Thyroid gland (tissue), 4 donors: ENCODE data around the gene ELMO1. TPM values are rescaled to one million over a fixed set of nuclear protein-coding genes. Genes with fewer than 3 reads are reported as not detected.

Source experiments
- DNase-seq, 2 donors: peaks; one replicate each; pipeline ENCODE4 v3.0.0-alpha.2; 2019
- H3K27ac ChIP-seq, 3 donors: fragments of 200-600 bp; sonication (generic); 1 replicate in 2 of 3; 2 replicates in 1 of 3; pipeline ENCODE4 v1.5.1; 2016 to 2019; ENCODE audit warnings: mild to moderate bottlenecking in 1 of 3, moderate library complexity in 1 of 3
- H3K27me3 ChIP-seq: fragments of 200-600 bp; sonication (generic); one replicate; pipeline ENCODE4 v1.5.1; 2019
- H3K36me3 ChIP-seq, 2 donors: fragments of 200-600 bp; sonication (generic); one replicate each; pipeline ENCODE4 v1.5.1; 2016 to 2019
- H3K4me1 ChIP-seq, 2 donors: fragments of 200-600 bp; sonication (generic); one replicate each; pipeline ENCODE4 v1.5.1; 2017 to 2019
- H3K4me3 ChIP-seq, 3 donors: fragments of 200-600 bp; sonication (generic); replicated peaks in 1 of 3; 1 replicate in 2 of 3; 2 replicates in 1 of 3; pipeline ENCODE4 v1.5.1; 2016; ENCODE audit warnings: mild to moderate bottlenecking in 1 of 3
- H3K9me3 ChIP-seq: fragments of 200-600 bp; sonication (generic); one replicate; pipeline ENCODE4 v1.5.1; 2017
- POLR2A ChIP-seq, 2 donors: fragments of 450-650 bp; IDR thresholded peaks; one replicate each; pipeline ENCODE4 v1.6.1; 2017; ENCODE audit warnings: antibody characterized with exemption in 2 of 2, mild to moderate bottlenecking in 2 of 2, moderate library complexity in 1 of 2
- WGBS, 2 donors: methylation state at CpG; one replicate each; pipeline ENCODE4 v1.1.5; 2017; 5-methylcytosine and 5-hydroxymethylcytosine counted together
- intact Hi-C: fragments of 100-400 bp; cut with DNase I; formaldehyde crosslinking; loops from one replicate; pipeline ENCODE4 v1.15.1; 2023
- total RNA-seq, 4 donors: library from RNA; depleted of rRNA; stranded (reverse); fragments of >200 nt; gene quantifications; one replicate each; pipeline ENCODE4 v1.2.3, GENCODE V29; 2016
- TF ChIP-seq, protein P1 (sequence below), 6 experiments: fragments of 200-600 bp in 3 of 6; fragments of 450-650 bp in 3 of 6; sonication (generic) in 3 of 6; IDR thresholded peaks; one replicate each; pipeline ENCODE4 v1.5.1; 2016 to 2019; ENCODE audit warnings: antibody characterized with exemption in 6 of 6, mild to moderate bottlenecking in 2 of 6, inconsistent platforms in 1 of 6, moderate library complexity in 1 of 6

Gene ELMO1
- total RNA-seq, 4 donors from 2014 or later, result 168 to 423 (median 312) TPM

GRCh38 chr7:36831049-36831448 is 617.6 kb downstream of the ELMO1 start:
- no peaks in the 10 kb centered on the region for H3K9me3 ChIP-seq
- no peak overlapping the region for H3K4me3 ChIP-seq
- DNase-seq, result no peak
- H3K4me1 ChIP-seq, result no peaks in the 10 kb centered on the region
- intact Hi-C loops, result no loop called here
- H3K27ac ChIP-seq, result no peak overlapping the region
- no peaks in the 10 kb centered on the region for H3K36me3 ChIP-seq
- H3K27me3 ChIP-seq, result no peaks in the 10 kb centered on the region
- TF ChIP-seq, protein P1, sequence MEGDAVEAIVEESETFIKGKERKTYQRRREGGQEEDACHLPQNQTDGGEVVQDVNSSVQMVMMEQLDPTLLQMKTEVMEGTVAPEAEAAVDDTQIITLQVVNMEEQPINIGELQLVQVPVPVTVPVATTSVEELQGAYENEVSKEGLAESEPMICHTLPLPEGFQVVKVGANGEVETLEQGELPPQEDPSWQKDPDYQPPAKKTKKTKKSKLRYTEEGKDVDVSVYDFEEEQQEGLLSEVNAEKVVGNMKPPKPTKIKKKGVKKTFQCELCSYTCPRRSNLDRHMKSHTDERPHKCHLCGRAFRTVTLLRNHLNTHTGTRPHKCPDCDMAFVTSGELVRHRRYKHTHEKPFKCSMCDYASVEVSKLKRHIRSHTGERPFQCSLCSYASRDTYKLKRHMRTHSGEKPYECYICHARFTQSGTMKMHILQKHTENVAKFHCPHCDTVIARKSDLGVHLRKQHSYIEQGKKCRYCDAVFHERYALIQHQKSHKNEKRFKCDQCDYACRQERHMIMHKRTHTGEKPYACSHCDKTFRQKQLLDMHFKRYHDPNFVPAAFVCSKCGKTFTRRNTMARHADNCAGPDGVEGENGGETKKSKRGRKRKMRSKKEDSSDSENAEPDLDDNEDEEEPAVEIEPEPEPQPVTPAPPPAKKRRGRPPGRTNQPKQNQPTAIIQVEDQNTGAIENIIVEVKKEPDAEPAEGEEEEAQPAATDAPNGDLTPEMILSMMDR (IDR thresholded peaks at IDR 0.05), result no peak
- no peak for TF ChIP-seq POLR2A (IDR thresholded peaks at IDR 0.05)
- WGBS, 2 donors, result 93 to 95% methylated on average over 2 of the region's 2 CpGs

- DNase-seq, result no peak
- Histone ChIP-seq H3K27me3 (no peaks in the 10 kb centered on the region), H3K4me3 (no peak overlapping the region), H3K9me3 (no peaks in the 10 kb centered on the region), H3K4me1 (no peaks in the 10 kb centered on the region), H3K36me3 (no peaks in the 10 kb centered on the region), H3K27ac (no peak overlapping the region)
- TF ChIP-seq, protein P1 (IDR thresholded peaks at IDR 0.05), result no peak
- TF ChIP-seq POLR2A (IDR thresholded peaks at IDR 0.05), result no peak
- WGBS, 2 donors, result 84 to 87% methylated on average over 8 of the region's 8 CpGs
- intact Hi-C loops, result no loop called here
Measured at GRCh38 chr7:36827726-36828703, 620.6 kb downstream of the ELMO1 start.

DNA sequence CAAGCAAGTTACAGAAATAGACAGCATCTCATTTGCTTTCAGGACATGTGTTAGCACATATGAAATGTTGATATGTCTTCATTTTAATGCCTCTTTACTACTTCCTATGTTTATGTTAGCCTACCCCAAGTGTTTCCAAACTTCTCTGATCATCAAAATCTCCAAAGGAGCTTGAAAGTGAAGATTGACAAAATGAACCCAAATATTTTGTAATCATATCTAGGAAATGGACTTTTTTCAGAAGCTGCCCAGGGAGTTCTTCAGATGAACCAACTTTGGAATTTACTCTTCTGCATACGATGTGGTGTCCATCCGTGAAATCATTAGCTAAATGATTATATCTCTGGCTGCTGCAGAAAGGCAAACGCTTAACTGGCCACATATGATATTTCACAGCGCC is 623.2 kb downstream of the ELMO1 start:
- no peak for TF ChIP-seq POLR2A (IDR thresholded peaks at IDR 0.05)
- TF ChIP-seq, protein P1 (IDR thresholded peaks at IDR 0.05), result no peak
- WGBS, 2 donors, result 94 to 96% methylated on average over 4 of the region's 4 CpGs
- no peak overlapping the region for H3K4me3 ChIP-seq
- no peaks in the 10 kb centered on the region for H3K9me3 ChIP-seq
- no peaks in the 10 kb centered on the region for H3K4me1 ChIP-seq
- H3K27ac ChIP-seq, result no peak overlapping the region
- intact Hi-C loops, result no loop called here
- H3K27me3 ChIP-seq, result no peaks in the 10 kb centered on the region
- H3K36me3 ChIP-seq, result no peaks in the 10 kb centered on the region
- no peak for DNase-seq

GRCh38 chr7:36823353-36823752 is 625.3 kb downstream of the ELMO1 start:
- no peak overlapping the region for H3K27ac ChIP-seq
- no peak for DNase-seq
- no peaks in the 10 kb centered on the region for H3K36me3 ChIP-seq
- no peaks in the 10 kb centered on the region for H3K4me1 ChIP-seq
- intact Hi-C loops, result no loop called here
- H3K27me3 ChIP-seq, result no peaks in the 10 kb centered on the region
- H3K9me3 ChIP-seq, result no peaks in the 10 kb centered on the region
- TF ChIP-seq, protein P1 (IDR thresholded peaks at IDR 0.05), result no peak
- TF ChIP-seq POLR2A (IDR thresholded peaks at IDR 0.05), result no peak
- H3K4me3 ChIP-seq, result no peak overlapping the region
- 97% methylated on average over 9 of the region's 9 CpGs for WGBS, 2 donors

DNA sequence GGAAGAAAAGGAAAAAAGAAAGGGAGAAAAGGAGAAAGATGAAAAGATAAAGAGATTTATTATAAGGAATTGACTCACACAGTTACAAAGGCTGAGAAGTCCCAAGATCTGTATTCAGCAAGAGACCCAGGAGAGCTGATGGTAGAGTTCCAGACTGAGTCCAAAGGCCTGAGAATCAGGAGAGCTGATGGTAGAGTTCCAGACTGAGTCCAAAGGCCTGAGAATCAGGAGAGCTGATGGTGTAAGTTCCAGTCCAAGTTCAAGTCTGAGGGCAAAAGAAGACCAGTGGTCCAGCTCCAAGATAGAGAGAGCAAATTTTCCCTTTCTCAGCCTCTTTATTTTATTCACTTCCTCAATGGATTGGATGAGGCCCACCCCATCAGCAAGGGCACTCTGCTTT is 627.0 kb downstream of the ELMO1 start:
- Histone ChIP-seq H3K27ac (no peak overlapping the region), H3K36me3 (no peaks in the 10 kb centered on the region), H3K9me3 (no peaks in the 10 kb centered on the region), H3K27me3 (no peaks in the 10 kb centered on the region), H3K4me3 (no peak overlapping the region), H3K4me1 (no peaks in the 10 kb centered on the region)
- intact Hi-C loops, result no loop called here
- DNase-seq, result no peak
- TF ChIP-seq POLR2A (IDR thresholded peaks at IDR 0.05), result no peak
- TF ChIP-seq, protein P1 (IDR thresholded peaks at IDR 0.05), result no peak
